Natural killer cell (primary cell): ENCODE data around the gene DENND4B. TPM values are rescaled to one million over a fixed set of nuclear protein-coding genes. Genes with fewer than 3 reads are reported as not detected.

Source experiments
- ATAC-seq, 3 donors: fragments of 150-1000 bp in 2 of 3; fragments of 200-7000 bp in 1 of 3; cut with Tn5 transposase; 1 replicate in 1 of 3; 2 replicates in 2 of 3; pipeline ENCODE4 v1.10.0; 2021; ENCODE audit warnings: mild to moderate bottlenecking in 2 of 3, moderate library complexity in 2 of 3
- DNase-seq, 2 donors: peaks; one replicate each; pipeline versions ENCODE4 v3.0.0 to v3.0.0-alpha.2; 2013 to 2021; ENCODE audit warnings: mixed read lengths in 1 of 2
- H3K27ac ChIP-seq: one replicate; pipeline ENCODE4 v1.5.1; 2013; ENCODE audit warnings: mild to moderate bottlenecking, low read length
- H3K27me3 ChIP-seq: one replicate; pipeline ENCODE4 v1.6.1; 2013; ENCODE audit warnings: low read length; ENCODE audit not compliant: control insufficient read depth, insufficient read depth
- H3K36me3 ChIP-seq: one replicate; pipeline ENCODE4 v1.6.1; 2013; ENCODE audit warnings: low read length; ENCODE audit not compliant: control insufficient read depth, insufficient read depth
- H3K4me1 ChIP-seq: one replicate; pipeline ENCODE4 v1.6.1; 2013; ENCODE audit warnings: low read length; ENCODE audit not compliant: control insufficient read depth, insufficient read depth
- H3K4me3 ChIP-seq: one replicate; pipeline ENCODE4 v1.5.1; 2013; ENCODE audit warnings: low read length
- H3K9me3 ChIP-seq: one replicate; pipeline ENCODE4 v1.6.1; 2013; ENCODE audit warnings: low read length; ENCODE audit not compliant: control insufficient read depth, insufficient read depth
- H3K27ac Mint-ChIP-seq, 2 donors: one replicate each; pipeline ENCODE4 v1.8.0; 2022; ENCODE audit warnings: mild to moderate bottlenecking in 2 of 2, mixed read lengths in 2 of 2, moderate library complexity in 1 of 2
- H3K27me3 Mint-ChIP-seq, 2 donors: one replicate each; pipeline ENCODE4 v1.8.0; 2022; ENCODE audit warnings: low read depth in 2 of 2, mixed read lengths in 2 of 2
- H3K36me3 Mint-ChIP-seq: one replicate; pipeline ENCODE4 v1.8.0; 2022; ENCODE audit warnings: mixed read lengths
- H3K4me1 Mint-ChIP-seq, 2 donors: one replicate each; pipeline ENCODE4 v1.8.0; 2022; ENCODE audit warnings: mixed read lengths in 2 of 2
- H3K4me3 Mint-ChIP-seq: one replicate; pipeline ENCODE4 v1.8.0; 2022; ENCODE audit warnings: mild to moderate bottlenecking, moderate library complexity, mixed read lengths
- H3K9me3 Mint-ChIP-seq, 2 donors: one replicate each; pipeline ENCODE4 v1.8.0; 2022; ENCODE audit warnings: mixed read lengths in 2 of 2
- CTCF ChIP-seq: fragments of 200-600 bp; IDR thresholded peaks from one replicate; pipeline ENCODE4 v1.8.0; 2022; ENCODE audit warnings: antibody characterized with exemption
- WGBS: methylation state at CpG from one replicate; pipeline ENCODE4 v1.1.7; 2013; ENCODE audit warnings: missing lambda C conversion rate; ENCODE audit not compliant: insufficient coverage; 5-methylcytosine and 5-hydroxymethylcytosine counted together
- intact Hi-C: fragments of 100-400 bp; cut with micrococcal nuclease; formaldehyde crosslinking; loops from one replicate; pipeline ENCODE4 v1.14.2; 2022
- total RNA-seq, 4 donors: library from RNA; stranded (reverse); fragments of 120-200 nt in 1 of 4; gene quantifications; one replicate each; pipeline versions ENCODE4 v1.2.3 to v1.2.4, GENCODE V29; 2013 to 2022

Gene DENND4B
- total RNA-seq, 3 donors from 2014 or later (not counting 1 experiment from before 2014, with no cell fraction given): 244 to 322 (median 291) TPM

DNA sequence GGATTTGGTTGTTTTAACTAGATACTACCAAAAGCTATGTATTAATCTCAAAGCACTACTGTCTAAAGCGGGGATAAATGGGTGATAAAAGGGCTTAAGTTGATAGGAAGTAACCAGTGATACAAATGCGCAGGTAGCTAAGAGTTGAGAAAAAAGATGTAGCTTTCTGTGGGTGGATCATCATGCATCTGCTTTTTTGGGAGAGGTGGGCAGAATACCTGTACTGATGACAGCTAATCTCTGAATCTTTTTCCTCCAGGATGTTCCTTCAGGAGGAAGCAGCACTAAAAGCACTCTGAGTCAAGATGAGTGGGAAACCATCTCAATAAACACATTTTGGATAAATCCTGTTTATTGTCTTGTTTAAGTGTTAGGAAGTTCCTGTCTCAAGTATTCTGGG lies 45.3 kb upstream of the DENND4B start:
- WGBS: 73% methylated on average over 2 of the region's 2 CpGs
- intact Hi-C loops: loop anchor here (2.0 to 5.0 kb wide), 3 partner anchors 15 to 360 kb away; partner anchors contain the start of genes CHTOP, GATAD2B and JTB
- TF ChIP-seq CTCF: no peak
- H3K27ac ChIP-seq: peak overlapping the region; percentile 95
- H3K36me3 ChIP-seq: peaks cover 30% of the 10 kb centered on the region
- Mint-ChIP-seq H3K27ac (peak overlapping the region; percentile 98 to 99), H3K4me3 (peak overlapping the region; percentile 94), H3K9me3 (no peaks in the 10 kb centered on the region), H3K36me3 (peaks cover 24% of the 10 kb centered on the region), H3K4me1 (peaks cover 39 to 41% of the 10 kb centered on the region in 2 donors), H3K27me3 (no peaks in the 10 kb centered on the region)
- H3K4me1 ChIP-seq: peaks cover 36% of the 10 kb centered on the region
- peak overlapping the region; percentile 84 for H3K4me3 ChIP-seq
- ATAC-seq: no peak
- no peaks in the 10 kb centered on the region for H3K27me3 ChIP-seq
- no peaks in the 10 kb centered on the region for H3K9me3 ChIP-seq
- DNase-seq: no peak

GRCh38 chr1:153991151-153991630 lies 44.7 kb upstream of the DENND4B start:
- Mint-ChIP-seq H3K27me3 (peaks cover 0 to 3% of the 10 kb centered on the region in 2 donors), H3K36me3 (peaks cover 24% of the 10 kb centered on the region), H3K4me1 (peaks cover 45 to 47% of the 10 kb centered on the region in 2 donors), H3K27ac (peak overlapping the region; percentile 98 to 99), H3K9me3 (no peaks in the 10 kb centered on the region), H3K4me3 (peak overlapping the region; percentile 94)
- intact Hi-C loops: loop anchor here (2.0 to 5.0 kb wide), 3 partner anchors 14 to 359 kb away; partner anchors contain the start of genes CHTOP, GATAD2B and JTB
- DNase-seq (no peak), ATAC-seq (no peak)
- peaks cover 30% of the 10 kb centered on the region for H3K36me3 ChIP-seq
- TF ChIP-seq CTCF: no peak
- peak overlapping the region; percentile 84 for H3K4me3 ChIP-seq
- WGBS: 15% methylated on average over 6 of the region's 9 CpGs
- no peaks in the 10 kb centered on the region for H3K27me3 ChIP-seq
- H3K27ac ChIP-seq: peak overlapping the region; percentile 95
- no peaks in the 10 kb centered on the region for H3K9me3 ChIP-seq
- H3K4me1 ChIP-seq: peaks cover 37% of the 10 kb centered on the region

DNA sequence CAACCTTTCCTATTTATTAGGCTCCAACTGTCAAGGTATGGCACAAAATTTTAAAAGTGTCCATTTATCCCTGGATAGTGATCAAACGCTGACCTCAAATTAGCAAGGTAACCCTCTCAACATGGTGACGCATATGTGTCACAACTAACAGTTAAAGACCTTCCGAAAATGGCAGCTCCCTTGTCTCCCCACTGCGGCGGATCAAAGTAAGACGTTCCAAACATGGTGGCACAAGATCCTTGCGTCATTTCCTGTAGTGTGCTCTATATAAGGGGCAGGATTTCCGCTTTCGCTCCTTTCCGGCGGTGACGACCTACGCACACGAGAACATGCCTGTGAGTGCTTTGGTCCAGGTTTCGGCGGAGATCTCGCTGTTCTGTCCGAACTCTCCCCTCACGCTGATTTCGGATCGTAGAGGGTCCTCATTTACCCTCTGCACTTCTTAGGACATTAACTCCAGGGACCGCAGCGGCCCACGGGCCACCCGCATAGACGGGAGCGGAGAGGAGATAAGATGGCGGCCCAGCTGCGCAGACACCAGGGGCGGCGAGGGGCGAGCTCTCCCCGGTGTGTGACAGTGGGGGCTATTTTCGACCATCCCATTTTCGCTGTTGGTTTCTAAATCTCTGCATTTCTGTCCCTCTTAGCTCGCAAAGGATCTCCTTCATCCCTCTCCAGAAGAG lies 44.1 kb upstream of the DENND4B start, which contains the start of gene RPS27:
TSS of gene RPS27 (plus strand) at position 295 of the 683 bp plus-strand sequence. CDS start at position 330, 35 bp downstream.
- no peak for TF ChIP-seq CTCF
- peak within 1 kb of the TSS; percentile 95 for H3K27ac ChIP-seq
- H3K4me3 ChIP-seq: peak within 1 kb of the TSS; percentile 84
- H3K27me3 ChIP-seq: peaks cover 2% of the 10 kb centered on the region
- H3K4me3 Mint-ChIP-seq: peak within 1 kb of the TSS; percentile 94
- no peaks in the 10 kb centered on the region for H3K9me3 Mint-ChIP-seq
- DNase-seq (peak; percentile 85 to 98), ATAC-seq (peak; percentile 88 to 95 (median 89))
- intact Hi-C loops: loop anchor here (1.0 to 5.0 kb wide), 6 partner anchors 14 to 358 kb away; partner anchors contain the start of genes CHTOP, CREB3L4, GATAD2B and HAX1
- H3K36me3 ChIP-seq: peaks cover 29% of the 10 kb centered on the region
- H3K27ac Mint-ChIP-seq: peak within 1 kb of the TSS; percentile 98 to 99
- peaks cover 43% of the 10 kb centered on the region for H3K4me1 ChIP-seq
- H3K27me3 Mint-ChIP-seq: peaks cover 5 to 7% of the 10 kb centered on the region in 2 donors
- peaks cover 47 to 48% of the 10 kb centered on the region in 2 donors for H3K4me1 Mint-ChIP-seq
- WGBS: under 1% methylated on average over 33 of the region's 36 CpGs
- peaks cover 21% of the 10 kb centered on the region for H3K36me3 Mint-ChIP-seq
- no peaks in the 10 kb centered on the region for H3K9me3 ChIP-seq
